Measurements from ENCODE around the gene IL17C.
A peak's percentile ranks its signal among the peaks of the same experiment; 100 is the strongest.
"Not testable (repeated sequence)": the region's sequence is repeated elsewhere in the genome, so short reads cannot be mapped to it uniquely, and the experiment has no call there.

Gene IL17C

GRCh38 chr16:88638323-88639230 lies at the start of gene IL17C:
Gene IL17C (plus strand): TSS chr16:88638572. CDS start chr16:88638642, 70 bp downstream.
- no peak for DNase-seq

- DNase-seq, result no peak
Observed at GRCh38 chr16:88588754-88589153, 49.6 kb upstream of the IL17C start.

- no peak for DNase-seq
Observed at GRCh38 chr16:88589441-88589840, 48.9 kb upstream of the IL17C start.

GRCh38 chr16:88591577-88592021 lies 46.8 kb upstream of the IL17C start:
- peak; percentile 52 for DNase-seq

- DNase-seq, result no peak
Observed at GRCh38 chr16:88593061-88593460, 45.3 kb upstream of the IL17C start.

- DNase-seq, result no peak
Observed at GRCh38 chr16:88593489-88593888, 44.9 kb upstream of the IL17C start.

- DNase-seq, result no peak
Observed at GRCh38 chr16:88593910-88594309, 44.5 kb upstream of the IL17C start.

- DNase-seq, result no peak
Observed at GRCh38 chr16:88595101-88595500, 43.3 kb upstream of the IL17C start.

GRCh38 chr16:88595921-88596320 lies 42.5 kb upstream of the IL17C start:
- DNase-seq, result no peak

GRCh38 chr16:88596483-88596882 lies 41.9 kb upstream of the IL17C start:
- DNase-seq, result no peak

- no peak for DNase-seq
Observed at GRCh38 chr16:88597856-88598491, 40.4 kb upstream of the IL17C start.

GRCh38 chr16:88599092-88599733 lies 39.2 kb upstream of the IL17C start:
- DNase-seq, result peak; percentile 69

- no peak for DNase-seq
Observed at GRCh38 chr16:88599825-88600538, 38.4 kb upstream of the IL17C start.

- DNase-seq, result no peak
Observed at GRCh38 chr16:88600539-88600896, 37.9 kb upstream of the IL17C start.

- no peak for DNase-seq
Observed at GRCh38 chr16:88601313-88602036, 36.9 kb upstream of the IL17C start.

GRCh38 chr16:88602091-88602490 lies 36.3 kb upstream of the IL17C start:
- DNase-seq, result no peak

GRCh38 chr16:88605186-88606147 lies 32.9 kb upstream of the IL17C start:
- no peak for DNase-seq

GRCh38 chr16:88606148-88606757 lies 32.1 kb upstream of the IL17C start:
- no peak for DNase-seq

- DNase-seq, result no peak
Observed at GRCh38 chr16:88608076-88608475, 30.3 kb upstream of the IL17C start.

GRCh38 chr16:88609426-88609825 lies 28.9 kb upstream of the IL17C start:
- not testable (repeated sequence) for DNase-seq

- DNase-seq, result no peak
Observed at GRCh38 chr16:88610080-88610479, 28.3 kb upstream of the IL17C start.
